SU-DHL-6 (cell line): Measurements from ENCODE around the gene NME8.

ENCODE experiments used
- CTCF ChIP-seq: fragments of 200-600 bp; sonication (generic); IDR thresholded peaks from one replicate; pipeline ENCODE4 v1.5.1; 2017; ENCODE audit warnings: antibody characterized with exemption, mild to moderate bottlenecking, low read length, moderate library complexity; ENCODE audit not compliant: insufficient read depth, poor library complexity, severe bottlenecking
- EZH2phosphoT487 ChIP-seq: fragments of 200-600 bp; sonication (generic), shearing (Covaris generic); conservative IDR thresholded peaks from 2 replicates; pipeline ENCODE4 v1.6.1; 2018; ENCODE audit warnings: mild to moderate bottlenecking, antibody characterized with exemption, low read length, moderate library complexity, mixed read lengths

- TF ChIP-seq CTCF (no peak), EZH2phosphoT487 (no peak)
Observed at GRCh38 chr7:37816922-37817590, 31.3 kb upstream of the NME8 start.
